Mesodermal cell (in vitro differentiated cells): ENCODE data around the gene SPON2.

Experiments
- H3K27ac ChIP-seq: 2 replicates; pipeline ENCODE4 v1.7.0; 2013; ENCODE audit warnings: mild to moderate bottlenecking, low read depth, low read length, moderate library complexity; ENCODE audit not compliant: severe bottlenecking
- H3K36me3 ChIP-seq: 2 replicates; pipeline ENCODE4 v1.7.1; 2013; ENCODE audit warnings: mild to moderate bottlenecking, low read length, moderate library complexity; ENCODE audit not compliant: control insufficient read depth, insufficient read depth
- H3K4me1 ChIP-seq: one replicate; pipeline ENCODE4 v1.7.1; 2013; ENCODE audit warnings: mild to moderate bottlenecking, low read length; ENCODE audit not compliant: insufficient read depth, control insufficient read depth, poor library complexity, severe bottlenecking
- H3K4me3 ChIP-seq: 2 replicates; pipeline ENCODE4 v1.7.0; 2013; ENCODE audit warnings: low read length, control low read depth, mild to moderate bottlenecking; ENCODE audit not compliant: insufficient read depth, poor library complexity, severe bottlenecking; ENCODE audit errors: extremely low read depth
- H3K9me3 ChIP-seq: 2 replicates; pipeline ENCODE4 v1.7.1; 2013; ENCODE audit warnings: mild to moderate bottlenecking, low read length, moderate library complexity; ENCODE audit not compliant: control insufficient read depth
- WGBS, 2 experiments: methylation state at CpG; one replicate each; pipeline ENCODE4 v1.1.5; 2013; ENCODE audit warnings: missing lambda C conversion rate in 2 of 2; ENCODE audit not compliant: insufficient coverage in 2 of 2; 5-methylcytosine and 5-hydroxymethylcytosine counted together

Gene SPON2

GRCh38 chr4:1170156-1170975, 2.0 kb downstream of the SPON2 start:
- Histone ChIP-seq H3K36me3 (no peaks in the 10 kb centered on the region), H3K4me1 (peaks cover 7% of the 10 kb centered on the region), H3K9me3 (no peaks in the 10 kb centered on the region), H3K4me3 (no peak overlapping the region), H3K27ac (no peak overlapping the region)
- 74 to 81% methylated on average over 30 to 31 of the region's 37 CpGs for WGBS, 2 experiments

GRCh38 chr4:1169691-1170096, 2.7 kb downstream of the SPON2 start:
- 70 to 82% methylated on average over 13 of the region's 13 CpGs for WGBS, 2 experiments
- H3K36me3 ChIP-seq: no peaks in the 10 kb centered on the region
- H3K27ac ChIP-seq: no peak overlapping the region
- no peak overlapping the region for H3K4me3 ChIP-seq
- H3K4me1 ChIP-seq: peaks cover 7% of the 10 kb centered on the region
- no peaks in the 10 kb centered on the region for H3K9me3 ChIP-seq

DNA sequence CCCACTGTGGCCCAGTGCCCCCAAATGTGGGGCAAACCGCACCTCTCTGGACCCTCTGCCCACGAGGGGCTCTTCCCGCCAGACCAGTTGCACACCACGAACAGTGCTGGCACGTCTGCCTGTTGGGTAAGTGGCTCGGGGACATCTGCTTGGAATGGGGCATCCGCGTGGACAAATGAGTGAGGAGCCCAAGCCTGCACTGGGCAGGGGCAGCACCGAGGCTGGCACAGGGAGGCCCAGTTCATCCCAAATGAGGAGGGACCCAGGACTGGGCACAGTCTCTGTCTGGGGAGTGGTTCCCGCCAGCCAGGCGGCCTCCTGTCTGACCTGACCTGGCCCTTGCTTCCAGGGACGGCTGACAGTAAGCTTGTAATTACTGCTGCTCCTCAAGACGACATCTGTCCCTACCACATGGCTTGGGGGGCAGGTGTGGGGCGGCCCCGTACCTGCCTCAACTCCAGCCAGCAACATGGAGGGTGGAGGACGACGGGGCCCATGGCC, 3.2 kb downstream of the SPON2 start:
- no peak overlapping the region for H3K4me3 ChIP-seq
- no peaks in the 10 kb centered on the region for H3K36me3 ChIP-seq
- no peaks in the 10 kb centered on the region for H3K9me3 ChIP-seq
- 80 to 90% methylated on average over 16 to 17 of the region's 17 CpGs for WGBS, 2 experiments
- peaks cover 7% of the 10 kb centered on the region for H3K4me1 ChIP-seq
- no peak overlapping the region for H3K27ac ChIP-seq

DNA sequence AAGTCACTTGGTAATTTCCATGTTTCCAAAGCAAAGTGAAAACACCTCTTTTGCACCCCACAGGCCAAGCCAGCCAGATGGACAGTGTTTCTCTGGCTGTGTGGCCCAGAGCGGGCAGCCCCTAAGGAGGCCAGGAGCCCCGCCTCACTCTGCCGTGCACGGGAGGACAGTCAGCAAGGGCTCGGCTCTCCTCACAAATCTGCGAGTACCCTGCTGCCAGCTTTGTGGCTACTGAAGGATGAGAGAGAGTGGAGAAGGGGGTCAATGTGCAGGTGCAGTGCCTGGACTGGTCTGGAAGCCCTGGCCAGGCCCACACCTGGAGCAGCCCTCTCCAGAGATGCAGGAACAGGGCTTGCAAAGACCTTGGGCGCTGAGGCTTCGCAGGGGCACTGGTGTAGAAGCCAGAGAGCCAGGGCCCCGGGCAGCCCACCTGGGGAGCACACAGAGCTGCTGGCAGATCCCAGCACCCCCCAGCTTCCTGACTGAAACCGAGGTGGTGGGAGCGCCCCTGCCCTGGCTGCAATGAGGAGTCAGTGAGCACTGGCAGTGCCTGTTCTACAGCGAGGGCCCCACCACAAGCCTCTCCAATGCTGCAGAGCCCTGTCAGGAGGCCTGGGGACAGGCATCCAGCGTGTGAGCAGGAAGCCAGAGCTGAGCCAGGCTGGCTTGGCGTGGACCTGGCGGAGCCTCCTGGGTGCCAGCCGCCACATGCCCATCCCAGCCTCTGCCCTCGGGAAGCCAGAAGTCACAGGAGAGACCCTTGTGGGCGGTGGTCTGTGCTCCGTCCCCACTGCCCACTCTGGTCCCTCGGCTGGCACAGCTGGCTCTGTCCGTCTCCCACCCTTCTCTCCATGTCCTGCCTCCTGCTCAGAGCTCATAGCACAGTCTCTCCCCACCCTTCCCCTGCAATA, 3.9 kb downstream of the SPON2 start:
- Histone ChIP-seq H3K36me3 (no peaks in the 10 kb centered on the region), H3K4me1 (peaks cover 7% of the 10 kb centered on the region), H3K9me3 (no peaks in the 10 kb centered on the region), H3K4me3 (peak overlapping the region; percentile 51), H3K27ac (no peak overlapping the region)
- WGBS, 2 experiments: 81 to 84% methylated on average over 17 to 18 of the region's 21 CpGs

DNA sequence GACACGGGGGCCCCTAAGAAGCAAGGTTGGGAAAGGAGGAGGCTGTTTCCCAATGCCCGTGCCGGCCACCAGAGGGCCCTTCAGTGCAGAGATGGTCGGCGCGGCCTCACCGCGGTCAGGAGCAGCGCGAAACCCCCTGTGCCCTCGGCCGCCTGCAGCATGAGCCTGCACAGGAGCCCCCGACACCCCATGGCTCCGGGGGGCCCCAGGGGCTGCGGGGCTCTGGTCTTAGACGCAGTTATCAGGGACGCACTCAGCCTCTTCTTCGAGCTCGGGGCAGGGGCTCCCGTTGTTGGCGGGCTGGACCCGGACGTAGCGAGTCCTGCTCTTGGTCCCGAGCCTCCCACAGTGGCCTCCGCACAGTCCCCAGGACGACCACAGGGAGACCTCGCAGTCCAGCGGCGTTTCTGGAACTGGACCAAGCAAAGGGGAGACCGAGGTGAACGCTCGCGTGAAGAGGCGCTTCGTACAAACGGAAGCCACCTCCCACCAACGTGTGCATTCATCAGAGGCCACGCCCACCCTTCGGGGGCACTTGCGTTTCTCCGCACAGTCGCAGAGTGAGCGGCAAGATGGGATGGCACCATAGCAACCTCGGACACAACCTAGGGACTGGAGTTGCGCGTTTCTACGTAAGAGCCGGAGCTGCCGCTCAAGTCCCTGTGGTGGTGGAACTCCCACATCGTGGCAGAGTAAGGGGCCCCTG, 5.0 kb downstream of the SPON2 start:
- peak overlapping the region; percentile 51 for H3K4me3 ChIP-seq
- peaks cover 7% of the 10 kb centered on the region for H3K4me1 ChIP-seq
- 2 to 4% methylated on average over 39 to 50 of the region's 51 CpGs for WGBS, 2 experiments
- H3K9me3 ChIP-seq: no peaks in the 10 kb centered on the region
- H3K27ac ChIP-seq: peak overlapping the region; percentile 37
- H3K36me3 ChIP-seq: no peaks in the 10 kb centered on the region

GRCh38 chr4:1166509-1167243, 5.7 kb downstream of the SPON2 start:
- no peaks in the 10 kb centered on the region for H3K9me3 ChIP-seq
- WGBS, 2 experiments: 69% methylated on average over 16 to 23 of the region's 24 CpGs
- H3K27ac ChIP-seq: no peak overlapping the region
- peaks cover 5% of the 10 kb centered on the region for H3K4me1 ChIP-seq
- H3K4me3 ChIP-seq: peak overlapping the region; percentile 51
- H3K36me3 ChIP-seq: no peaks in the 10 kb centered on the region

DNA sequence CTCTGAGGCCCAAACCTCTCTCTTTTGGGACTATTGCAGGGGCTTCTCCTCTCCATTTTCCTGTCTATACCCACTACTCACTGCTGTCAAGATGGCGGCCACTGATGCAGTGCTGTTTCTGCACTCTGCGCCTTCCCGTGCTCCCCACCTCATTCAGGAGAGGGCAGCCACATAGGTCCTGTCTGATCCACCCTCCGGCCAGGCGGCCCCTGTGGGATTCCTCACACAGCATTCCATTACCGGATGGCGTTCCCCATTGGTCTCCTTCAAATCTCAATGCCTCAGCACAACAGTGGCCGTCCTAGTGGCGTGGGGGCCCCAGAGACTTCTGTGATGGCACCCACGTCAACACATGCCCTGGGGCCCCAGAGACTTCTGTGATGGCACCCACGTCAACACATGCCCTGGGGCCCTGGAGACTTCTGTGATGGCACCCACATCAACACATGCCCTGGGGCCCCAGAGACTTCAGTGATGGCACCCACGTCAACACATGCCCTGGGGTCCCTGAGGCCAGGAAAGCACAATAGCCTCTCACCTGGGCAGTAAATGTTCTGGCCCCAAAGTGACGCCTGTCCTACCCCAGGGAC, 7.3 kb downstream of the SPON2 start:
- Histone ChIP-seq H3K4me1 (no peaks in the 10 kb centered on the region), H3K27ac (no peak overlapping the region), H3K36me3 (no peaks in the 10 kb centered on the region), H3K4me3 (no peak overlapping the region), H3K9me3 (no peaks in the 10 kb centered on the region)
- WGBS, 2 experiments: 78 to 88% methylated on average over 13 of the region's 13 CpGs

DNA sequence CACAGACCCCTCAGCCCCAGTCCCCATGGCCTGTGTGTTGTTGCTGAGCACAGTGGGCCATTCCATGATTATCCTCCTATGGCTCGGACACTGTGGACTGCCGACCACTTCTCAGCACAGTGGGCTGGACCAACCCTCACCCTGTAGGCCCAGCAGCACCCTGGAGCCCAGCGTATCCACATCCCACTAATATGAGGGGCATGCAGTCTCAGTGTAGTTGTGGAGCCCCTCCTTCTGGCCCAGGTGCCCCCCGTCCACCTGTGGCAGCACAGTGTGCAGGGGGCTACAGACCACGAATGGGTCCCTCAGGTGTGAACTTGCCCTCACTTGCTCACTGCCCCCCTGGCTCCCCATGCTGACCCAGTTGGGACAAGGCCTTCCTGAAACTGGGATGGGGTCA, 7.9 kb downstream of the SPON2 start:
- no peak overlapping the region for H3K4me3 ChIP-seq
- no peaks in the 10 kb centered on the region for H3K36me3 ChIP-seq
- H3K9me3 ChIP-seq: no peaks in the 10 kb centered on the region
- H3K4me1 ChIP-seq: no peaks in the 10 kb centered on the region
- H3K27ac ChIP-seq: no peak overlapping the region
- 89 to 100% methylated on average over 5 of the region's 5 CpGs for WGBS, 2 experiments

- 90 to 100% methylated on average over 1 to 3 of the region's 4 CpGs for WGBS, 2 experiments
- no peaks in the 10 kb centered on the region for H3K4me1 ChIP-seq
- no peaks in the 10 kb centered on the region for H3K36me3 ChIP-seq
- peaks cover under 1% of the 10 kb centered on the region for H3K9me3 ChIP-seq
- no peak overlapping the region for H3K4me3 ChIP-seq
- H3K27ac ChIP-seq: no peak overlapping the region
These were observed 8.3 kb downstream of the SPON2 start for GRCh38 chr4:1164040-1164439.
